Activated CD4-positive, alpha-beta T cell treated with anti-CD3 and anti-CD28 coated beads, Interleukin-10, Interleukin-2, amounts not matched to agents 100 ng/mL and 50 ng/mL, durations not matched to agents 16 hours and 8 hours (primary cell): Measurements from ENCODE around the gene KRT9.

Experiments
- DNase-seq: peaks from one replicate; pipeline ENCODE4 v3.0.0-alpha.2; 2020

The KRT9 gene

GRCh38 chr17:41523787-41524186 is 48.1 kb downstream of the KRT9 start:
- no peak for DNase-seq

GRCh38 chr17:41523225-41523593 is 48.6 kb downstream of the KRT9 start:
- DNase-seq, result no peak

GRCh38 chr17:41522301-41523224 is 49.3 kb downstream of the KRT9 start:
- no peak for DNase-seq

GRCh38 chr17:41521574-41522261 is 50.1 kb downstream of the KRT9 start:
- DNase-seq, result no peak

- DNase-seq, result no peak
These were observed 50.9 kb downstream of the KRT9 start for GRCh38 chr17:41520821-41521521.

- DNase-seq, result no peak
These were observed 52.2 kb downstream of the KRT9 start for GRCh38 chr17:41519501-41520224.

- DNase-seq, result no peak
These were observed 52.9 kb downstream of the KRT9 start, which contains the start of gene KRT15 for GRCh38 chr17:41518789-41519449. Gene KRT15, minus strand, starts transcription at chr17:41518890. Its CDS starts 63 bp downstream, at chr17:41518827.

GRCh38 chr17:41518031-41518430 is 53.8 kb downstream of the KRT9 start:
- DNase-seq, result no peak

- no peak for DNase-seq
These were observed 55.0 kb downstream of the KRT9 start for GRCh38 chr17:41516830-41517283.

GRCh38 chr17:41516147-41516829 is 55.6 kb downstream of the KRT9 start:
- no peak for DNase-seq
